HEK293 (cell line): ENCODE data around the gene USP44.

Experiments
- BCL11B ChIP-seq: fragments of 450-650 bp; formaldehyde crosslinking; IDR thresholded peaks from 2 replicates; pipeline ENCODE4 v1.5.1; 2016; ENCODE audit warnings: low read depth, missing biosample characterization, missing genetic modification characterization
- HOXD13 ChIP-seq: sonication (generic); formaldehyde crosslinking; IDR thresholded peaks from 2 replicates; pipeline ENCODE4 v1.8.0; 2022; ENCODE audit warnings: missing genetic modification reagents, borderline replicate concordance
- OSR2 ChIP-seq: fragments of 450-650 bp; formaldehyde crosslinking; IDR thresholded peaks from 2 replicates; pipeline ENCODE4 v1.5.1; 2016; ENCODE audit warnings: missing biosample characterization, missing genetic modification characterization
- SP3 ChIP-seq: fragments of 450-650 bp; formaldehyde crosslinking; IDR thresholded peaks from 2 replicates; pipeline ENCODE4 v1.5.1; 2016; ENCODE audit warnings: missing biosample characterization, missing genetic modification characterization
- SP7 ChIP-seq: fragments of 450-650 bp; formaldehyde crosslinking; IDR thresholded peaks from 2 replicates; pipeline ENCODE4 v1.5.1; 2016; ENCODE audit warnings: missing biosample characterization, missing genetic modification characterization
- ZBTB1 ChIP-seq: fragments of 450-650 bp; formaldehyde crosslinking; IDR thresholded peaks from 2 replicates; pipeline ENCODE4 v1.5.1; 2016; ENCODE audit warnings: missing biosample characterization, missing genetic modification characterization
- ZFP69B ChIP-seq: fragments of 450-650 bp; formaldehyde crosslinking; IDR thresholded peaks from 2 replicates; pipeline ENCODE4 v1.5.1; 2016; ENCODE audit warnings: missing biosample characterization, missing genetic modification characterization
- ZNF121 ChIP-seq: fragments of 450-650 bp; formaldehyde crosslinking; IDR thresholded peaks from 2 replicates; pipeline ENCODE4 v1.5.1; 2016; ENCODE audit warnings: missing biosample characterization, missing genetic modification characterization
- ZNF132 ChIP-seq: fragments of 450-650 bp; formaldehyde crosslinking; IDR thresholded peaks from 2 replicates; pipeline ENCODE4 v1.5.1; 2017; ENCODE audit warnings: missing biosample characterization, missing genetic modification characterization, borderline replicate concordance
- ZNF133 ChIP-seq: fragments of 450-650 bp; formaldehyde crosslinking; IDR thresholded peaks from 2 replicates; pipeline ENCODE4 v1.5.1; 2016; ENCODE audit warnings: missing biosample characterization, missing genetic modification characterization
- ZNF138 ChIP-seq: fragments of 450-650 bp; formaldehyde crosslinking; IDR thresholded peaks from 2 replicates; pipeline ENCODE4 v1.5.1; 2016; ENCODE audit warnings: missing biosample characterization, missing genetic modification characterization, borderline replicate concordance
- ZNF146 ChIP-seq: fragments of 450-650 bp; formaldehyde crosslinking; IDR thresholded peaks from 2 replicates; pipeline ENCODE4 v1.5.1; 2016; ENCODE audit warnings: missing biosample characterization, missing genetic modification characterization
- ZNF175 ChIP-seq: fragments of 450-650 bp; formaldehyde crosslinking; IDR thresholded peaks from 2 replicates; pipeline ENCODE4 v1.5.1; 2016; ENCODE audit warnings: missing biosample characterization, missing genetic modification characterization
- ZNF214 ChIP-seq: fragments of 450-650 bp; formaldehyde crosslinking; IDR thresholded peaks from 2 replicates; pipeline ENCODE4 v1.5.1; 2017; ENCODE audit warnings: missing biosample characterization, mild to moderate bottlenecking, missing genetic modification characterization, borderline replicate concordance
- ZNF274 ChIP-seq, 2 experiments: fragments of 200-500 bp in 1 of 2; fragments of 450-650 bp in 1 of 2; sonication (Bioruptor generic) in 1 of 2; formaldehyde crosslinking in 1 of 2; IDR thresholded peaks; 2 replicates each; pipeline versions ENCODE4 v1.5.1 to v1.6.1; 2014 to 2016; ENCODE audit warnings: borderline replicate concordance in 1 of 2, inconsistent platforms in 1 of 2, low read length in 1 of 2, missing biosample characterization in 1 of 2, missing genetic modification characterization in 1 of 2
- ZNF292 ChIP-seq: fragments of 450-650 bp; formaldehyde crosslinking; IDR thresholded peaks from 2 replicates; pipeline ENCODE4 v1.5.1; 2016; ENCODE audit warnings: low read depth, missing biosample characterization, missing genetic modification characterization, borderline replicate concordance
- ZNF324 ChIP-seq: fragments of 450-650 bp; formaldehyde crosslinking; IDR thresholded peaks from 2 replicates; pipeline ENCODE4 v1.5.1; 2016; ENCODE audit warnings: missing biosample characterization, missing genetic modification characterization
- ZNF354C ChIP-seq: fragments of 450-650 bp; formaldehyde crosslinking; IDR thresholded peaks from 2 replicates; pipeline ENCODE4 v1.5.1; 2016; ENCODE audit warnings: missing biosample characterization, missing genetic modification characterization, low read depth, borderline replicate concordance
- ZNF391 ChIP-seq: fragments of 450-650 bp; formaldehyde crosslinking; IDR thresholded peaks from 2 replicates; pipeline ENCODE4 v1.5.1; 2016; ENCODE audit warnings: low read depth, missing biosample characterization, missing genetic modification characterization, borderline replicate concordance
- ZNF473 ChIP-seq: fragments of 450-650 bp; formaldehyde crosslinking; IDR thresholded peaks from 2 replicates; pipeline ENCODE4 v1.5.1; 2017; ENCODE audit warnings: missing biosample characterization, missing genetic modification characterization
- ZNF530 ChIP-seq: fragments of 450-650 bp; formaldehyde crosslinking; IDR thresholded peaks from 2 replicates; pipeline ENCODE4 v1.5.1; 2016; ENCODE audit warnings: low read depth, missing biosample characterization, missing genetic modification characterization
- ZNF558 ChIP-seq: fragments of 450-650 bp; formaldehyde crosslinking; IDR thresholded peaks from 2 replicates; pipeline ENCODE4 v1.5.1; 2016; ENCODE audit warnings: missing biosample characterization, missing genetic modification characterization
- ZNF624 ChIP-seq: fragments of 450-650 bp; formaldehyde crosslinking; IDR thresholded peaks from 2 replicates; pipeline ENCODE4 v1.5.1; 2017; ENCODE audit warnings: missing biosample characterization, missing genetic modification characterization
- ZNF626 ChIP-seq: fragments of 450-650 bp; sonication (Bioruptor Pico); formaldehyde crosslinking; IDR thresholded peaks from 2 replicates; pipeline ENCODE4 v1.5.1; 2018; ENCODE audit warnings: missing biosample characterization, missing genetic modification characterization, inconsistent platforms
- ZNF654 ChIP-seq: fragments of 450-650 bp; formaldehyde crosslinking; IDR thresholded peaks from 2 replicates; pipeline ENCODE4 v1.5.1; 2016; ENCODE audit warnings: low read depth, missing biosample characterization, missing genetic modification characterization
- ZSCAN23 ChIP-seq: fragments of 450-650 bp; formaldehyde crosslinking; IDR thresholded peaks from 2 replicates; pipeline ENCODE4 v1.5.1; 2016; ENCODE audit warnings: missing biosample characterization, missing genetic modification characterization
- ZXDB ChIP-seq: fragments of 450-650 bp; formaldehyde crosslinking; IDR thresholded peaks from 2 replicates; pipeline ENCODE4 v1.5.1; 2016; ENCODE audit warnings: missing biosample characterization, missing genetic modification characterization
- TF ChIP-seq, protein P1 (sequence below): fragments of 450-650 bp; formaldehyde crosslinking; IDR thresholded peaks from 2 replicates; pipeline ENCODE4 v1.5.1; 2017; ENCODE audit warnings: missing biosample characterization, missing genetic modification characterization
- TF ChIP-seq, protein P2 (sequence below): fragments of 450-650 bp; formaldehyde crosslinking; IDR thresholded peaks from 2 replicates; pipeline ENCODE4 v1.5.1; 2016; ENCODE audit warnings: missing biosample characterization, missing genetic modification characterization
- TF ChIP-seq, protein P3 (sequence below): fragments of 450-650 bp; formaldehyde crosslinking; IDR thresholded peaks from 2 replicates; pipeline ENCODE4 v1.5.1; 2016; ENCODE audit warnings: missing biosample characterization, missing genetic modification characterization
- TF ChIP-seq, protein P4 (sequence below): fragments of 450-650 bp; formaldehyde crosslinking; IDR thresholded peaks from 2 replicates; pipeline ENCODE4 v1.5.1; 2016; ENCODE audit warnings: missing biosample characterization, missing genetic modification characterization
- TF ChIP-seq, protein P5 (sequence below): fragments of 450-650 bp; formaldehyde crosslinking; IDR thresholded peaks from 2 replicates; pipeline ENCODE4 v1.5.1; 2016; ENCODE audit warnings: missing biosample characterization, missing genetic modification characterization
- TF ChIP-seq, protein P6 (sequence below): fragments of 450-650 bp; formaldehyde crosslinking; IDR thresholded peaks from 2 replicates; pipeline ENCODE4 v1.5.1; 2016; ENCODE audit warnings: missing biosample characterization, missing genetic modification characterization

Gene USP44

DNA sequence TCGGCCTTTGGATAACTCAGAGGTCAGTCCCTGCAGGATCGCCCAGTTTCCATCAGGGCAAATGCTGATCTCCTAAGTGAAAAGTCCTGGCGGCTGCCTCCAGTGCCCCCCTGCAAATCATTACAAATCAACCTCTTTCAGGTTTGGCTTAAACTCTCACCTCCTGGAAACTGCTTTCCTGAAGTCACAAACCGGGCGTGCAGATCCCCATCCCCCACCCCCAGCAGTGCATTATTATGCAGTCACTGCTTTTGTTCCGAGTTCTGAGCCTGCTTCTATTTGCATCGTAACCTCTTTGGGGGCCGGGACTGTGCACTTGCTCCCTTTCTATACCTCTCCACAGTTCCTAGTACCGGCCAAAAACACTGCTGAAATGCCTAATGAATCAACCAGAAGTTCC lies at the start of gene USP44 (continued):
- TF ChIP-seq, protein P1, sequence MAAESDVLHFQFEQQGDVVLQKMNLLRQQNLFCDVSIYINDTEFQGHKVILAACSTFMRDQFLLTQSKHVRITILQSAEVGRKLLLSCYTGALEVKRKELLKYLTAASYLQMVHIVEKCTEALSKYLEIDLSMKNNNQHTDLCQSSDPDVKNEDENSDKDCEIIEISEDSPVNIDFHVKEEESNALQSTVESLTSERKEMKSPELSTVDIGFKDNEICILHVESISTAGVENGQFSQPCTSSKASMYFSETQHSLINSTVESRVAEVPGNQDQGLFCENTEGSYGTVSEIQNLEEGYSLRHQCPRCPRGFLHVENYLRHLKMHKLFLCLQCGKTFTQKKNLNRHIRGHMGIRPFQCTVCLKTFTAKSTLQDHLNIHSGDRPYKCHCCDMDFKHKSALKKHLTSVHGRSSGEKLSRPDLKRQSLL (tag by site-specific recombination) = no peak
- TF ChIP-seq ZNF175 (tag by site-specific recombination) = no peak
- TF ChIP-seq, protein P2, sequence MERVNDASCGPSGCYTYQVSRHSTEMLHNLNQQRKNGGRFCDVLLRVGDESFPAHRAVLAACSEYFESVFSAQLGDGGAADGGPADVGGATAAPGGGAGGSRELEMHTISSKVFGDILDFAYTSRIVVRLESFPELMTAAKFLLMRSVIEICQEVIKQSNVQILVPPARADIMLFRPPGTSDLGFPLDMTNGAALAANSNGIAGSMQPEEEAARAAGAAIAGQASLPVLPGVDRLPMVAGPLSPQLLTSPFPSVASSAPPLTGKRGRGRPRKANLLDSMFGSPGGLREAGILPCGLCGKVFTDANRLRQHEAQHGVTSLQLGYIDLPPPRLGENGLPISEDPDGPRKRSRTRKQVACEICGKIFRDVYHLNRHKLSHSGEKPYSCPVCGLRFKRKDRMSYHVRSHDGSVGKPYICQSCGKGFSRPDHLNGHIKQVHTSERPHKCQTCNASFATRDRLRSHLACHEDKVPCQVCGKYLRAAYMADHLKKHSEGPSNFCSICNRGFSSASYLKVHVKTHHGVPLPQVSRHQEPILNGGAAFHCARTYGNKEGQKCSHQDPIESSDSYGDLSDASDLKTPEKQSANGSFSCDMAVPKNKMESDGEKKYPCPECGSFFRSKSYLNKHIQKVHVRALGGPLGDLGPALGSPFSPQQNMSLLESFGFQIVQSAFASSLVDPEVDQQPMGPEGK (tag by site-specific recombination) = no peak
- TF ChIP-seq ZNF530 = no peak
- no peak for TF ChIP-seq ZNF324
- no peak for TF ChIP-seq ZBTB1 (tag by site-specific recombination)
- no peak for TF ChIP-seq ZFP69B (tag by site-specific recombination)
- TF ChIP-seq ZNF354C (tag by site-specific recombination) = no peak
- no peak for TF ChIP-seq OSR2
- TF ChIP-seq ZSCAN23 (tag by site-specific recombination) = no peak
- TF ChIP-seq ZNF138 (tag by site-specific recombination) = no peak
- no peak for TF ChIP-seq ZNF274 (IDR thresholded peaks at IDR 0.05; ENCODE audit: low read length)
- TF ChIP-seq ZNF274 (tag by site-specific recombination; IDR thresholded peaks at IDR 0.05; ENCODE audit: borderline replicate concordance) = no peak
- TF ChIP-seq ZNF654 (tag by site-specific recombination) = no peak
- no peak for TF ChIP-seq ZNF558 (tag by site-specific recombination)
- TF ChIP-seq, protein P3, sequence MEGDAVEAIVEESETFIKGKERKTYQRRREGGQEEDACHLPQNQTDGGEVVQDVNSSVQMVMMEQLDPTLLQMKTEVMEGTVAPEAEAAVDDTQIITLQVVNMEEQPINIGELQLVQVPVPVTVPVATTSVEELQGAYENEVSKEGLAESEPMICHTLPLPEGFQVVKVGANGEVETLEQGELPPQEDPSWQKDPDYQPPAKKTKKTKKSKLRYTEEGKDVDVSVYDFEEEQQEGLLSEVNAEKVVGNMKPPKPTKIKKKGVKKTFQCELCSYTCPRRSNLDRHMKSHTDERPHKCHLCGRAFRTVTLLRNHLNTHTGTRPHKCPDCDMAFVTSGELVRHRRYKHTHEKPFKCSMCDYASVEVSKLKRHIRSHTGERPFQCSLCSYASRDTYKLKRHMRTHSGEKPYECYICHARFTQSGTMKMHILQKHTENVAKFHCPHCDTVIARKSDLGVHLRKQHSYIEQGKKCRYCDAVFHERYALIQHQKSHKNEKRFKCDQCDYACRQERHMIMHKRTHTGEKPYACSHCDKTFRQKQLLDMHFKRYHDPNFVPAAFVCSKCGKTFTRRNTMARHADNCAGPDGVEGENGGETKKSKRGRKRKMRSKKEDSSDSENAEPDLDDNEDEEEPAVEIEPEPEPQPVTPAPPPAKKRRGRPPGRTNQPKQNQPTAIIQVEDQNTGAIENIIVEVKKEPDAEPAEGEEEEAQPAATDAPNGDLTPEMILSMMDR = no peak
- no peak for TF ChIP-seq ZNF133
- no peak for TF ChIP-seq SP7
- TF ChIP-seq HOXD13 = no peak
- TF ChIP-seq ZNF121 (tag by site-specific recombination) = no peak
- TF ChIP-seq ZNF391 (tag by site-specific recombination) = no peak
- TF ChIP-seq, protein P4, sequence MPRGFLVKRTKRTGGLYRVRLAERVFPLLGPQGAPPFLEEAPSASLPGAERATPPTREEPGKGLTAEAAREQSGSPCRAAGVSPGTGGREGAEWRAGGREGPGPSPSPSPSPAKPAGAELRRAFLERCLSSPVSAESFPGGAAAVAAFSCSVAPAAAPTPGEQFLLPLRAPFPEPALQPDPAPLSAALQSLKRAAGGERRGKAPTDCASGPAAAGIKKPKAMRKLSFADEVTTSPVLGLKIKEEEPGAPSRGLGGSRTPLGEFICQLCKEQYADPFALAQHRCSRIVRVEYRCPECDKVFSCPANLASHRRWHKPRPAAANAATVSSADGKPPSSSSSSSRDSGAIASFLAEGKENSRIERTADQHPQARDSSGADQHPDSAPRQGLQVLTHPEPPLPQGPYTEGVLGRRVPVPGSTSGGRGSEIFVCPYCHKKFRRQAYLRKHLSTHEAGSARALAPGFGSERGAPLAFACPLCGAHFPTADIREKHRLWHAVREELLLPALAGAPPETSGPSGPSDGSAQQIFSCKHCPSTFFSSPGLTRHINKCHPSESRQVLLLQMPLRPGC = no peak
- TF ChIP-seq, protein P5, sequence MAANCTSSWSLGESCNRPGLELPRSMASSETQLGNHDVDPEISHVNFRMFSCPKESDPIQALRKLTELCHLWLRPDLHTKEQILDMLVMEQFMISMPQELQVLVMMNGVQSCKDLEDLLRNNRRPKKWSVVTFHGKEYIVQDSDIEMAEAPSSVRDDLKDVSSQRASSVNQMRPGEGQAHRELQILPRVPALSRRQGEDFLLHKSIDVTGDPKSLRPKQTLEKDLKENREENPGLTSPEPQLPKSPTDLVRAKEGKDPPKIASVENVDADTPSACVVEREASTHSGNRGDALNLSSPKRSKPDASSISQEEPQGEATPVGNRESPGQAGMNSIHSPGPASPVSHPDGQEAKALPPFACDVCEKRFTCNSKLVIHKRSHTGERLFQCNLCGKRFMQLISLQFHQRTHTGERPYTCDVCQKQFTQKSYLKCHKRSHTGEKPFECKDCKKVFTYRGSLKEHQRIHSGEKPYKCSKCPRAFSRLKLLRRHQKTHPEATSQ (tag by site-specific recombination) = no peak
- no peak for TF ChIP-seq ZNF132 (tag by site-specific recombination)
- no peak for TF ChIP-seq BCL11B (tag by site-specific recombination)
- no peak for TF ChIP-seq ZNF473
- TF ChIP-seq ZNF146 = no peak
- no peak for TF ChIP-seq ZNF214 (tag by site-specific recombination)
- TF ChIP-seq, protein P6, sequence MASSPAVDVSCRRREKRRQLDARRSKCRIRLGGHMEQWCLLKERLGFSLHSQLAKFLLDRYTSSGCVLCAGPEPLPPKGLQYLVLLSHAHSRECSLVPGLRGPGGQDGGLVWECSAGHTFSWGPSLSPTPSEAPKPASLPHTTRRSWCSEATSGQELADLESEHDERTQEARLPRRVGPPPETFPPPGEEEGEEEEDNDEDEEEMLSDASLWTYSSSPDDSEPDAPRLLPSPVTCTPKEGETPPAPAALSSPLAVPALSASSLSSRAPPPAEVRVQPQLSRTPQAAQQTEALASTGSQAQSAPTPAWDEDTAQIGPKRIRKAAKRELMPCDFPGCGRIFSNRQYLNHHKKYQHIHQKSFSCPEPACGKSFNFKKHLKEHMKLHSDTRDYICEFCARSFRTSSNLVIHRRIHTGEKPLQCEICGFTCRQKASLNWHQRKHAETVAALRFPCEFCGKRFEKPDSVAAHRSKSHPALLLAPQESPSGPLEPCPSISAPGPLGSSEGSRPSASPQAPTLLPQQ (tag by site-specific recombination) = no peak
- TF ChIP-seq ZXDB (tag by site-specific recombination) = no peak; the same call in 1 of the 2 replicates
- no peak for TF ChIP-seq SP3
- no peak for TF ChIP-seq ZNF292 (tag by site-specific recombination)
- TF ChIP-seq ZNF626 = no peak
- no peak for TF ChIP-seq ZNF624 (tag by site-specific recombination)
